ENCODE results near the gene DBNL.

DBNL gene

GRCh38 chr7:44077061-44077460 is 32.6 kb downstream of the DBNL start:
- DNase-seq (ENCODE audit: low read depth in 2 of 2), result no peak

- no peak for DNase-seq (ENCODE audit: low read depth in 2 of 2)
These were observed 33.2 kb downstream of the DBNL start for GRCh38 chr7:44077681-44078091.

- no peak for DNase-seq (ENCODE audit: low read depth in 2 of 2)
These were observed 34.0 kb downstream of the DBNL start for GRCh38 chr7:44078521-44078920.

- no peak for DNase-seq (ENCODE audit: low read depth in 2 of 2)
These were observed 35.0 kb downstream of the DBNL start for GRCh38 chr7:44079331-44080021.

GRCh38 chr7:44080118-44080517 is 35.6 kb downstream of the DBNL start:
- DNase-seq (ENCODE audit: low read depth in 2 of 2), result no peak

- no peak for DNase-seq (ENCODE audit: low read depth in 2 of 2)
These were observed 36.3 kb downstream of the DBNL start for GRCh38 chr7:44080686-44081265.

- DNase-seq (ENCODE audit: low read depth in 2 of 2), result no peak
These were observed 36.8 kb downstream of the DBNL start for GRCh38 chr7:44081266-44081748.

- DNase-seq (ENCODE audit: low read depth in 2 of 2), result peak; percentile 93 to 97
These were observed 38.2 kb downstream of the DBNL start for GRCh38 chr7:44082541-44083207.

- DNase-seq (ENCODE audit: low read depth in 2 of 2), result no peak
These were observed 39.3 kb downstream of the DBNL start for GRCh38 chr7:44083796-44084195.

- no peak for DNase-seq (ENCODE audit: low read depth in 2 of 2)
These were observed 40.2 kb downstream of the DBNL start for GRCh38 chr7:44084701-44085100.

GRCh38 chr7:44085546-44085945 is 41.0 kb downstream of the DBNL start:
- DNase-seq (ENCODE audit: low read depth in 2 of 2), result no peak

- DNase-seq (ENCODE audit: low read depth in 2 of 2), result no peak
These were observed 42.1 kb downstream of the DBNL start for GRCh38 chr7:44086627-44087026.

GRCh38 chr7:44087911-44088838 is 43.7 kb downstream of the DBNL start:
- no peak for DNase-seq (ENCODE audit: low read depth in 2 of 2)

- DNase-seq (ENCODE audit: low read depth in 2 of 2), result no peak
These were observed 48.7 kb downstream of the DBNL start for GRCh38 chr7:44093102-44093641.

GRCh38 chr7:44094365-44094764 is 49.9 kb downstream of the DBNL start:
- DNase-seq (ENCODE audit: low read depth in 2 of 2), result no peak

GRCh38 chr7:44094883-44095592 is 50.5 kb downstream of the DBNL start:
- no peak for DNase-seq (ENCODE audit: low read depth in 2 of 2)

GRCh38 chr7:44095781-44096180 is 51.3 kb downstream of the DBNL start:
- no peak for DNase-seq (ENCODE audit: low read depth in 2 of 2)

GRCh38 chr7:44096326-44096881 is 51.9 kb downstream of the DBNL start:
- no peak for DNase-seq (ENCODE audit: low read depth in 2 of 2)

GRCh38 chr7:44097064-44097932 is 52.8 kb downstream of the DBNL start:
- DNase-seq (ENCODE audit: low read depth in 2 of 2), result no peak

Measured in stimulated activated CD4-positive, alpha-beta T cell treated with anti-CD3 and anti-CD28 coated beads, Interleukin-1b, Interleukin-23, amount 100 ng/mL, for 1 hour (primary cell).